Measurements from ENCODE around the gene HLF.

GRCh38 chr17:55290492-55291113 is 25.8 kb downstream of the HLF start:
- TF ChIP-seq CTCF (IDR thresholded peaks at IDR 0.05) (no peak), SIN3A (IDR thresholded peaks at IDR 0.05; ENCODE audit: borderline replicate concordance, insufficient read depth, low read depth, low read length) (no peak), REST (IDR thresholded peaks at IDR 0.05; ENCODE audit: insufficient read depth in 1 of 2, low read depth in 2 of 2, low read length in 1 of 2) (no peak)

Data from Panc1 (cell line).